ENCODE measurements around the gene ESYT2.
"Not testable (repeated sequence)": the region's sequence is repeated elsewhere in the genome, so short reads cannot be mapped to it uniquely, and the experiment has no call there.

ESYT2 gene

DNA sequence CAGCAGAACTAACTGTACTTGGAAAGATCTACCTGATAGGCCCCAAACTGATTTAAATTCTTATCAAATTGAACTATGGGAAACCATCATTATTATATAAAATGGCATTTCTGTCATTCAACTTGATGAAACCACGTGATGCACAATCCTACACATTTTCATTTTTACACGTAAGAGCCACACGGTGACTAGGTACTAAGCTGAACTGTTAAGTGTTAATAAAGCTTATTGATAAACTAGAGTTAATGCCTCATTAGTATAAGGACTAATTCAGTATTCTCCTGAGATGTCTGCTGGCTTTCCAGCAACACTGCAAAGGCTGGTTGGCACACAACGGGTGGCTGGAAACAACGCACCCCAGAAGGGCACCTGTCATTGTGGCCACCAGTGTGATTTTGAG, 129.3 kb downstream of the ESYT2 start:
- DNase-seq (ENCODE audit: low read depth, low spot score) = no peak

DNA sequence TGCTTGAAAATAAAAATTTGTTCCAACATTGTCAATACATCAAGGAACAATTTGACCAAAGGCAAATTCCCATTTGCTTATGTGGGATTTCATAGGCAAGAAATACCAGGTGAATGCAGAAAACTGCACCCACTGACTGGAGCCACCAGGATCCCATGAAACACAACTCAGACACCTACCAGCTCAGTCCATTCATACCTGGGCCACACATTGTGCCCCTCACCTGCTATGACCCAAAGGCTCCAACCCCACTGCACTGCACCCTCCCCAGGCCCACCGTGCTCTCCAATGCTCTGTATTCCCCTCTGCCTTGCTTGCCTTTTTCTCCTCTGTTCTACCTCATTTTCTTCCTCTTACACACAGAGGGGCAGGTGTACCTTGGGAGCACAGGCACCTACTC, 130.0 kb downstream of the ESYT2 start:
- DNase-seq (ENCODE audit: low read depth, low spot score) = no peak

- no peak for DNase-seq (ENCODE audit: low read depth, low spot score)
Measured at GRCh38 chr7:158698657-158699195, 130.6 kb downstream of the ESYT2 start.

- DNase-seq (ENCODE audit: low read depth, low spot score) = not testable (repeated sequence)
Measured at GRCh38 chr7:158697597-158697996, 131.7 kb downstream of the ESYT2 start.

- no peak for DNase-seq (ENCODE audit: low read depth, low spot score)
Measured at GRCh38 chr7:158695726-158696452, 133.4 kb downstream of the ESYT2 start.

DNA sequence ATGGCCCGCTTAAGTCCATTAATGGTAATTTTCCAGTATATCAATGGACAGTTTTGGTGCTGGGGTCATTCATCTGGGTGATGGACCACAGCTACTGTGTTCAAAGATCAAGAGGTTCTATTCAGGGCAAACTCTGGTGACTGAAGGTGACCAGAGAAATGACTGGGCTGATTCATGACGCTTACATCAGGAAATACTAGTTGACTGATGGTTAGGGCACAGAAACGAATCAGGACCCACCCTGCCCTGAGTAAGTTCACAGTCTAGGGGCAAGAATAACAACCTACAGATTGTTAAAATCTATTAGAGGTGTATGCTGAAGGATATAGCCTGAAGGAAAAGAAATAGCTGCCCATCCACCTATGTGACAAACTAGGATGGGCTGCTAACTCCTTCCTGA, 134.3 kb downstream of the ESYT2 start:
- DNase-seq (ENCODE audit: low read depth, low spot score) = no peak

GRCh38 chr7:158694650-158695049, 134.7 kb downstream of the ESYT2 start:
- DNase-seq (ENCODE audit: low read depth, low spot score) = no peak

DNA sequence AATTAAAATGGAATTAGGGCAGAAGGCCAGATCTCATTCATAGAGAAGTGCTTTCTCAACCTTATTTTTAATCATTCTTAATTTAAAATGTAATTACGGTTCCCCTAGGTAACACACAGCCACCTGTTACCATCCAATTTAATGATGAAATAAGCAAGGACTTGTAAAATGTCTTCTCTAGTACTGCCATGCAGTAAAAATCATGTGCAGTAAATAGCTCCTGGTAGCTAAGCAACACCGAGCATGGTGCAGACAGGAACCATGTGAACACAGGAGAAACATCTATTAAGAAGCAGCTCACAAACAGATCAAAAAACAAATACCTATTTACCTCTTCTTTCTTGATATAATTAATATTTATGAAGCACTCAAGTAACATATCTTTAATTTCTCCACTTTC, 139.8 kb downstream of the ESYT2 start:
- DNase-seq (ENCODE audit: low read depth, low spot score) = no peak

DNA sequence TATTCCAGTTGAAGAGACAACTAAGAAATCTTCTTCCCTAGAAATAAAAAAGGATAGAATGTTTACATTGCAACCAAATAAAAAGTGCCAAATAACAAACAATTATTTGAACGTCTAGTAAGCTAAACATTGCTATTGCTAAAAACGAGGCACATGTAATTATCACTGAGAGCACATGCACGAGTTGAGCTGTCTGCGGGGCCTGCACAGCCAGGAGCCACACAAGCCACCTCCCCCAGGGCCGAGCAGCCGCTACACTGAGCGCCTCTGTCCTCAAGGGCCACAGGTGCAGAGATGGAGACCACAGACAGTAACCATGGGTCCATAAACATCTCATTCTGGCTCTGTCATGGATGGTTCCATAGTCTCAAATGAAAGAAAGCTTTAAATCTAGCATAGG, 141.9 kb downstream of the ESYT2 start:
- DNase-seq (ENCODE audit: low read depth, low spot score) = no peak

- no peak for DNase-seq (ENCODE audit: low read depth, low spot score)
Measured at GRCh38 chr7:158685693-158686092, 143.6 kb downstream of the ESYT2 start.

DNA sequence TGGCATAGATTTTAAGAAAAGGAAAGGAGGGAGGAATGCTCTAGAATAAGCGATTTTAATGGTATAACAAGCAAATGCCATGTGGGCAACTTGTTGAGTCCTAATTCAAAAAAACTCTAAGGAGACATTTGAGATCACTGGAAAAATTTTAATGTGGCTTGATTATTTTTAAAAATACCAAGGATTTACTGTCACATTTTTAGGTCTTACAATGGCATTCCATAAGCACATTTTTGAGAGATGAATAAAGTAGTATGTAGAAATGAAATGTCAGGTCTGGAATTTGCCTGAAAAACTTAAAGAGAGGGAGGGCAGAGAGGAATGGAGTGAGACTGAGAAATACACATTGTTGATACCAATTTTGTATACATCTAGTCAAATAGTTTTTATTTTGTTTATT, 145.0 kb downstream of the ESYT2 start:
- no peak for DNase-seq (ENCODE audit: low read depth, low spot score)

DNA sequence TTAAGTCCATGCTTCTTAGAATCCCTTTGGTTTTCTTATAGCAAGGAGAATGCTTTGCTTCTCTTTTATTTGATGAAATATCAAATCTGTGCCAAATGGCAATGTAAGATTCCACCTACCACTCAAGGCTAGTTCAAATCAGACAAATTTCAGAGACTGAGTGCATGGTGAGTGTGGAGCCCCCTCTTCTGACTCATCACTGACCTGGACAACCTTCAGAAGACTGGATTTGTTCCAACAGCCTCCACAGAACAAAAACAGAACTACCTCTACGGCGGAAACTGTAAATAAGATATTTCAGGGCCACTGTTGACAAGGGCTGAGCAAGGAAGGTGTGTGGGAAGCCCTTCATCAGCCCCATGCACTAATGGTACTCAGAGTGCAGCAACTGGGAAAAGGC, 145.8 kb downstream of the ESYT2 start:
- DNase-seq (ENCODE audit: low read depth, low spot score) = no peak

DNA sequence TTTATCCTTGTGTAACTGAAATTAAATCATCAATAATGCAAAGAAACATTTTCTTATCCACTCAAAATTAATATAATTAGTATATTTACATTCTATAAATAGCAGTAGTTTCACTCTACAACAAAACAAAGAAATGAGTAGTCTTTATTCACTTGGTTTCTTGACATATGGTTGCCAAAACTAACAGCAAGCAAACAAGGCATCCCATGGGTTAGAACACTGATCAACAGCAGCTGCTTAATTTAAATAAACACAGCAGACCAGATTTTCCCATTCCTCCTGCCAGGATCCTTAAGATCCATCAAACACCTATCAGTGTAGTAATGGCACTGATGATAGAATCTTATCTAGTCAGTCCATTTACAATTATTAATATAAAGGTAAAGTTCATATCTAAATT, 146.9 kb downstream of the ESYT2 start:
- DNase-seq (ENCODE audit: low read depth, low spot score) = no peak

Data from iPS DF 19.7 (cell line).